ENCODE results near the gene TNKS2. TPM values are rescaled to one million over a fixed set of nuclear protein-coding genes. Genes with fewer than 3 reads are reported as not detected.

TNKS2 gene
- total and polyA plus RNA-seq, 10 donors: 12.4 to 78.2 (median 55.6) TPM

DNA sequence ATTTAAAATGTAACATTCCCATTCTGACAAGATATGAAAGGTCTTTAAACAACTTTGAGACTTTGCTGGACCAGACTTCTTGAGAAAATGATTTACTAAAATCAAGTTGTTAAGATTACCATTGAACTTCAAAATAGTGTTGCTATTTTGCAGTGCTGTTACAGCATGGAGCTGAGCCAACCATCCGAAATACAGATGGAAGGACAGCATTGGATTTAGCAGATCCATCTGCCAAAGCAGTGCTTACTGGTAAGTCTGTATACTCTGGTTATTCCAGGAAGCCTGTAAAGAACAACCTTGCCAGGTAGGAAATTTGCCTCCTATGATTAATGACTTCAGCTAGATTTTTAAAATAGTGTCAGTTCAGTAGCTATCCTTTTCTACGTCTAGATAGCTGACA is 18.8 kb downstream of the TNKS2 start:
- H3K27me3 ChIP-seq (replicated peaks in 1 of 7): no peaks in the 10 kb centered on the region
- no peaks in the 10 kb centered on the region for H3K9me3 ChIP-seq
- H3K36me3 ChIP-seq: peaks cover 8 to 100% (median 75%) of the 10 kb centered on the region in 6 donors
- no peak for DNase-seq
- H3K4me1 ChIP-seq: peaks cover 0 to 25% (median 8%) of the 10 kb centered on the region in 6 donors
- intact Hi-C loops (cut with DNase I; ENCODE audit: low total_unique reads): no loop called here
- TF ChIP-seq CTCF (IDR thresholded peaks at IDR 0.05 in 8 of 11, conservative IDR thresholded peaks at IDR 0.05 in 3 of 11): no peak
- TF ChIP-seq POLR2AphosphoS5 (IDR thresholded peaks at IDR 0.05): no peak
- TF ChIP-seq POLR2A (IDR thresholded peaks at IDR 0.05): no peak
- WGBS, 5 donors: 78 to 91% (median 83%) methylated on average over 2 of the region's 2 CpGs
- H3K27ac ChIP-seq: no peak overlapping the region
- no peak overlapping the region for H3K4me3 ChIP-seq

GRCh38 chr10:91820144-91820543 is 21.9 kb downstream of the TNKS2 start:
- no peak overlapping the region for H3K27ac ChIP-seq
- DNase-seq: no peak
- H3K4me3 ChIP-seq: no peak overlapping the region
- peaks cover 18 to 100% (median 84%) of the 10 kb centered on the region in 6 donors for H3K36me3 ChIP-seq
- TF ChIP-seq POLR2AphosphoS5 (IDR thresholded peaks at IDR 0.05) (no peak), POLR2A (IDR thresholded peaks at IDR 0.05) (no peak), CTCF (IDR thresholded peaks at IDR 0.05 in 8 of 11, conservative IDR thresholded peaks at IDR 0.05 in 3 of 11) (no peak)
- H3K9me3 ChIP-seq: no peaks in the 10 kb centered on the region
- 77 to 93% (median 90%) methylated on average over 3 of the region's 3 CpGs for WGBS, 5 donors
- intact Hi-C loops (cut with DNase I; ENCODE audit: low total_unique reads): no loop called here
- peaks cover 0 to 9% (median 0%) of the 10 kb centered on the region in 6 donors for H3K4me1 ChIP-seq
- no peaks in the 10 kb centered on the region for H3K27me3 ChIP-seq (replicated peaks in 1 of 7)

DNA sequence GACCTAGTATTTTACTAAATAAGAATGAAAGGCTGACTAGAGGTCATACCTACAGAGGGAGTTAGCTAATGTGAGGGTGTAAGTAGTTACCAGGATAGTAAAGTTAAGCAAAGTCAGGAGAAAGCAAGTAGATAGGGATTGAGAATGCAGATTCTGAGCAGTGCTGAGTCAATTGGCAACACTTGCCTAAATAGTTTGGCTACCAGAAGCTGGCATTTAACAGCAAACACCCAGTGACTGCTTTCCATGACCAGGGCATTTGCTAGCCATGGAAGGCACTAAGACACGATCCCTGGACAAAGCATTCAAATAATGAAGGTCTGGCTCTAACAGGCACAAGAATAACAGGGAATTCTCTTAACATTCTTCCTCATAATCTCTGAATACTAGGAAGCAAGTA is 25.9 kb downstream of the TNKS2 start:
- TF ChIP-seq CTCF (IDR thresholded peaks at IDR 0.05 in 8 of 11, conservative IDR thresholded peaks at IDR 0.05 in 3 of 11): no peak
- TF ChIP-seq POLR2A (IDR thresholded peaks at IDR 0.05): no peak
- TF ChIP-seq POLR2AphosphoS5 (IDR thresholded peaks at IDR 0.05): no peak
- intact Hi-C loops (cut with DNase I; ENCODE audit: low total_unique reads): no loop called here
- no peak for DNase-seq
- H3K27me3 ChIP-seq (replicated peaks in 1 of 7): no peaks in the 10 kb centered on the region
- H3K4me3 ChIP-seq: no peak overlapping the region
- H3K4me1 ChIP-seq: no peaks in the 10 kb centered on the region
- no peak overlapping the region for H3K27ac ChIP-seq
- peaks cover 18 to 100% (median 86%) of the 10 kb centered on the region in 6 donors for H3K36me3 ChIP-seq
- H3K9me3 ChIP-seq: no peaks in the 10 kb centered on the region
- 95 to 100% (median 96%) methylated on average over 1 of the region's 1 CpG for WGBS, 5 donors

- Histone ChIP-seq H3K4me3 (no peak overlapping the region), H3K9me3 (no peaks in the 10 kb centered on the region), H3K36me3 (peaks cover 1 to 100% (median 88%) of the 10 kb centered on the region in 6 donors), H3K4me1 (no peaks in the 10 kb centered on the region), H3K27ac (no peak overlapping the region), H3K27me3 (replicated peaks in 1 of 7) (no peaks in the 10 kb centered on the region)
- no peak for DNase-seq
- intact Hi-C loops (cut with DNase I; ENCODE audit: low total_unique reads): no loop called here
- WGBS, 5 donors: 85 to 87% (median 86%) methylated on average over 2 of the region's 2 CpGs
- no peak for TF ChIP-seq CTCF (IDR thresholded peaks at IDR 0.05 in 8 of 11, conservative IDR thresholded peaks at IDR 0.05 in 3 of 11)
- no peak for TF ChIP-seq POLR2A (IDR thresholded peaks at IDR 0.05)
- TF ChIP-seq POLR2AphosphoS5 (IDR thresholded peaks at IDR 0.05): no peak
Observed at GRCh38 chr10:91829268-91829667, 31.0 kb downstream of the TNKS2 start.
